Testis (tissue), 2 donors: ENCODE measurements around the gene CAMKMT.

Experiments
- POLR2A ChIP-seq: fragments of 450-650 bp; IDR thresholded peaks from one replicate; pipeline ENCODE4 v1.6.1; 2017; ENCODE audit warnings: antibody characterized with exemption, mild to moderate bottlenecking, moderate library complexity
- TF ChIP-seq, protein P1 (sequence below), 3 experiments: fragments of 450-650 bp in 2 of 3; fragments of 200-600 bp in 1 of 3; sonication (generic) in 1 of 3; IDR thresholded peaks; one replicate each; pipeline ENCODE4 v1.5.1; 2016 to 2019; ENCODE audit warnings: antibody characterized with exemption in 3 of 3, mild to moderate bottlenecking in 2 of 3, moderate library complexity in 1 of 3

DNA sequence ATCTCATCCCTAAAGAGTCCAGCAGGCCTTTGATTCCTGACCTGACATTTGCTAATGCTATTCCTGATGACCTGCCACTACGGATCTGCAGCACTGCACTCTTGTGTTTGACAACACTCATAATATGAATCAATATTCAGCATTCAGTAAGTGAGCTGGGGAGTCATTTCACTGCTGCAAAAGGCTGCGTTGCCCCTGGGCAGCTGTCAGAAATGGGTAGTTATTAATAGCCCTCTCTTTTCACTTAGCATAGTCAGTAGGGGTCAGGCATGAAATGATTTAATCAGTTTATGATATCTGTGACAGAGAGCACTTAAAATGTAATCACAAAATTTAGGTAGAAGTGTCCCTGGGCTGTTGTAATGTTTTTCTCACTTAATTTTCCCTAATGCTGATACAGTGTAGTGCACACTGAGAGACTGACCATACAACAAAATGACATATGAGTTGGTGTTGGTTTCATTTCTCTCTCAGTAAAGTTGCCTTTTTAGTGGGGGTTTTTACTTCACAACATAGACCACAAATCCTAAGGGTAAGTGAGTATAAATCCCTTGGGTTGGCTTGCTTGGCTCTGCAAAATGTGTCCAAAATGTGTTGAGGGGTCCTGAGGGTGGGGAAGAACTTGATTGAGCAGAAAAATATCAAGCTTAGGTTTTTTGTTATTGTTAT, 184.8 kb downstream of the CAMKMT start:
- TF ChIP-seq, protein P1, sequence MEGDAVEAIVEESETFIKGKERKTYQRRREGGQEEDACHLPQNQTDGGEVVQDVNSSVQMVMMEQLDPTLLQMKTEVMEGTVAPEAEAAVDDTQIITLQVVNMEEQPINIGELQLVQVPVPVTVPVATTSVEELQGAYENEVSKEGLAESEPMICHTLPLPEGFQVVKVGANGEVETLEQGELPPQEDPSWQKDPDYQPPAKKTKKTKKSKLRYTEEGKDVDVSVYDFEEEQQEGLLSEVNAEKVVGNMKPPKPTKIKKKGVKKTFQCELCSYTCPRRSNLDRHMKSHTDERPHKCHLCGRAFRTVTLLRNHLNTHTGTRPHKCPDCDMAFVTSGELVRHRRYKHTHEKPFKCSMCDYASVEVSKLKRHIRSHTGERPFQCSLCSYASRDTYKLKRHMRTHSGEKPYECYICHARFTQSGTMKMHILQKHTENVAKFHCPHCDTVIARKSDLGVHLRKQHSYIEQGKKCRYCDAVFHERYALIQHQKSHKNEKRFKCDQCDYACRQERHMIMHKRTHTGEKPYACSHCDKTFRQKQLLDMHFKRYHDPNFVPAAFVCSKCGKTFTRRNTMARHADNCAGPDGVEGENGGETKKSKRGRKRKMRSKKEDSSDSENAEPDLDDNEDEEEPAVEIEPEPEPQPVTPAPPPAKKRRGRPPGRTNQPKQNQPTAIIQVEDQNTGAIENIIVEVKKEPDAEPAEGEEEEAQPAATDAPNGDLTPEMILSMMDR (IDR thresholded peaks at IDR 0.05): no peak
- no peak for TF ChIP-seq POLR2A
